DND-41 (cell line): ENCODE results near the gene CTIF.

Experiments used
- ATAC-seq: fragments of 200-7000 bp; cut with Tn5 transposase; 3 replicates; pipeline ENCODE4 v1.9.1; 2021; ENCODE audit warnings: low read depth; ENCODE audit not compliant: insufficient read depth
- DNase-seq: peaks from one replicate; pipeline ENCODE4 v3.0.0-alpha.2; 2020
- H2AFZ ChIP-seq: 2 replicates; pipeline ENCODE4 v1.6.0; 2012; ENCODE audit warnings: low read depth, low read length
- H3K27ac ChIP-seq: 2 replicates; pipeline ENCODE4 v1.5.1; 2012; ENCODE audit warnings: low read length, inconsistent platforms
- H3K27me3 ChIP-seq: fragments of 200-600 bp; sonication (generic); 2 replicates; pipeline ENCODE4 v1.6.0; 2012; ENCODE audit warnings: low read length, mild to moderate bottlenecking, inconsistent platforms; ENCODE audit not compliant: insufficient read depth, poor library complexity
- H3K36me3 ChIP-seq: 2 replicates; pipeline ENCODE4 v1.5.1; 2012; ENCODE audit warnings: low read length, inconsistent platforms; ENCODE audit not compliant: insufficient read depth
- H3K4me1 ChIP-seq: 2 replicates; pipeline ENCODE4 v1.5.1; 2012; ENCODE audit warnings: mild to moderate bottlenecking, low read length; ENCODE audit not compliant: insufficient read depth
- H3K4me2 ChIP-seq: 2 replicates; pipeline ENCODE4 v1.6.0; 2012; ENCODE audit warnings: mild to moderate bottlenecking, moderate library complexity, low read length, inconsistent platforms; ENCODE audit not compliant: insufficient read depth
- H3K4me3 ChIP-seq, 2 experiments: fragments of 200-600 bp in 1 of 2; shearing (Covaris generic) in 1 of 2; 2 replicates each; pipeline ENCODE4 v1.5.1; 2012 to 2016; ENCODE audit warnings: inconsistent platforms in 2 of 2, low read length in 2 of 2, mild to moderate bottlenecking in 2 of 2, low read depth in 1 of 2, moderate library complexity in 1 of 2
- H3K79me2 ChIP-seq: 2 replicates; pipeline ENCODE4 v1.6.0; 2012; ENCODE audit warnings: low read length, inconsistent platforms; ENCODE audit not compliant: insufficient read depth
- H3K9ac ChIP-seq: 2 replicates; pipeline ENCODE4 v1.6.0; 2012; ENCODE audit warnings: low read depth, mild to moderate bottlenecking, inconsistent platforms, low read length, moderate library complexity
- H3K9me3 ChIP-seq: 2 replicates; pipeline ENCODE4 v1.5.1; 2012; ENCODE audit warnings: low read length, moderate library complexity, mild to moderate bottlenecking, inconsistent platforms; ENCODE audit not compliant: insufficient read depth, severe bottlenecking
- H4K20me1 ChIP-seq: 2 replicates; pipeline ENCODE4 v1.6.0; 2012; ENCODE audit warnings: low read length; ENCODE audit not compliant: insufficient read depth
- CTCF ChIP-seq: IDR thresholded peaks from 2 replicates; pipeline ENCODE4 v1.5.1; 2012; ENCODE audit warnings: borderline replicate concordance, low read length, moderate library complexity, mild to moderate bottlenecking; ENCODE audit not compliant: poor library complexity, severe bottlenecking; ENCODE audit errors: extremely low read depth
- EZH2 ChIP-seq: IDR thresholded peaks from 3 replicates; pipeline ENCODE4 v1.6.1; 2012; ENCODE audit warnings: borderline replicate concordance, low read depth, mild to moderate bottlenecking, moderate library complexity, low read length, inconsistent platforms; ENCODE audit not compliant: severe bottlenecking

The CTIF gene

GRCh38 chr18:48843162-48843561, 304.3 kb downstream of the CTIF start:
- Histone ChIP-seq H3K27ac (peak overlapping the region; percentile 83), H3K36me3 (no peaks in the 10 kb centered on the region), H2AFZ (no peak overlapping the region), H3K79me2 (no peaks in the 10 kb centered on the region), H3K27me3 (no peaks in the 10 kb centered on the region), H3K9ac (peak overlapping the region; percentile 2; the same call in 1 of the 2 replicates), H3K9me3 (no peaks in the 10 kb centered on the region), H3K4me2 (no peak overlapping the region), H3K4me3 (no peak overlapping the region), H3K4me1 (peaks cover 32% of the 10 kb centered on the region), H4K20me1 (no peaks in the 10 kb centered on the region)
- TF ChIP-seq EZH2: no peak
- TF ChIP-seq CTCF: no peak
- ATAC-seq (peak; percentile 21; the same call in 2 of the 3 replicates), DNase-seq (no peak)

- Histone ChIP-seq H3K9me3 (no peaks in the 10 kb centered on the region), H3K36me3 (no peaks in the 10 kb centered on the region), H3K27ac (no peak overlapping the region; the same call in 1 of the 2 replicates), H2AFZ (no peak overlapping the region), H3K4me3 (no peak overlapping the region), H3K79me2 (no peaks in the 10 kb centered on the region), H3K4me2 (no peak overlapping the region), H4K20me1 (no peaks in the 10 kb centered on the region), H3K4me1 (peaks cover 32% of the 10 kb centered on the region), H3K27me3 (no peaks in the 10 kb centered on the region), H3K9ac (no peak overlapping the region)
- ATAC-seq: no peak
- DNase-seq: no peak
- TF ChIP-seq CTCF: no peak
- no peak for TF ChIP-seq EZH2
Observed at GRCh38 chr18:48843596-48843995, 304.8 kb downstream of the CTIF start.

DNA sequence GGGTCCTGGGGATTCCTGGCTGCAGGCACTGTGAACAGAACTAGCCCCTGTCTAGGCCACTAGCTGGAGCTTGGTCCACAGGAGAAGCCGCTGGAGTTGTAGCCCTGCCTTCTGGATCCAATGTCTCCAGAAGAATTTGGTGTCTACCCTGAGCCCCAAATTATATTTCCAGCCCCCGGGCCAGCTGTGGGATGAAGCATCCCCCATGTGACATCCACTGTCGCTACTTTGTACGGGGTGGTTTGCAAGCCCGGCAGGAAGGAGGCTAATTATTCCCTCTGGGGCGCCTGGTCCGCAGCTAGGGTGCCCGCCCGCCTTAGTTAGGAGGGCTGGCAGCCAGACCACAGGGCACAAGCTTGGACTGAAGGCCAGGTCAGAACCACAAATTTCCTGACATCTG, 305.4 kb downstream of the CTIF start:
- Histone ChIP-seq H3K9me3 (no peaks in the 10 kb centered on the region), H3K9ac (no peak overlapping the region), H3K4me1 (peaks cover 32% of the 10 kb centered on the region), H3K27ac (peak overlapping the region; percentile 49; the same call in 1 of the 2 replicates), H4K20me1 (no peaks in the 10 kb centered on the region), H2AFZ (no peak overlapping the region), H3K79me2 (no peaks in the 10 kb centered on the region), H3K4me2 (no peak overlapping the region), H3K36me3 (no peaks in the 10 kb centered on the region), H3K4me3 (no peak overlapping the region), H3K27me3 (no peaks in the 10 kb centered on the region)
- DNase-seq: no peak
- no peak for ATAC-seq
- no peak for TF ChIP-seq CTCF
- no peak for TF ChIP-seq EZH2

GRCh38 chr18:48845174-48845573, 306.3 kb downstream of the CTIF start:
- Histone ChIP-seq H3K79me2 (no peaks in the 10 kb centered on the region), H4K20me1 (no peaks in the 10 kb centered on the region), H3K4me1 (peaks cover 32% of the 10 kb centered on the region), H3K4me3 (no peak overlapping the region), H3K9ac (no peak overlapping the region), H3K4me2 (no peak overlapping the region), H3K36me3 (no peaks in the 10 kb centered on the region), H3K27ac (no peak overlapping the region), H3K27me3 (no peaks in the 10 kb centered on the region), H3K9me3 (no peaks in the 10 kb centered on the region), H2AFZ (no peak overlapping the region)
- DNase-seq: no peak
- ATAC-seq: no peak
- no peak for TF ChIP-seq CTCF
- no peak for TF ChIP-seq EZH2
